Left renal cortex interstitium (tissue), 4 donors: ENCODE measurements around the gene PPT2. TPM values are rescaled to one million over a fixed set of nuclear protein-coding genes. Genes with fewer than 3 reads are reported as not detected.
A peak's percentile ranks its signal among the peaks of the same experiment; 100 is the strongest.

Source experiments
- DNase-seq, 4 donors: peaks; one replicate each; pipeline ENCODE4 v3.0.0-alpha.2; 2013; ENCODE audit warnings: low read depth in 4 of 4, low spot score in 2 of 4, missing footprints in 1 of 4
- polyA plus RNA-seq, 4 donors: library from polyadenylated mRNA; unstranded; fragments of 120-200 nt; gene quantifications; one replicate each; pipeline ENCODE4 v1.2.1, GENCODE V29; 2013; ENCODE audit not compliant: insufficient read length in 4 of 4

The PPT2 gene, protein sequence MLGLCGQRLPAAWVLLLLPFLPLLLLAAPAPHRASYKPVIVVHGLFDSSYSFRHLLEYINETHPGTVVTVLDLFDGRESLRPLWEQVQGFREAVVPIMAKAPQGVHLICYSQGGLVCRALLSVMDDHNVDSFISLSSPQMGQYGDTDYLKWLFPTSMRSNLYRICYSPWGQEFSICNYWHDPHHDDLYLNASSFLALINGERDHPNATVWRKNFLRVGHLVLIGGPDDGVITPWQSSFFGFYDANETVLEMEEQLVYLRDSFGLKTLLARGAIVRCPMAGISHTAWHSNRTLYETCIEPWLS
- polyA plus RNA-seq, result 10 to 100 TPM; 27.9 to 50.9 (median 36.7) TPM

DNA sequence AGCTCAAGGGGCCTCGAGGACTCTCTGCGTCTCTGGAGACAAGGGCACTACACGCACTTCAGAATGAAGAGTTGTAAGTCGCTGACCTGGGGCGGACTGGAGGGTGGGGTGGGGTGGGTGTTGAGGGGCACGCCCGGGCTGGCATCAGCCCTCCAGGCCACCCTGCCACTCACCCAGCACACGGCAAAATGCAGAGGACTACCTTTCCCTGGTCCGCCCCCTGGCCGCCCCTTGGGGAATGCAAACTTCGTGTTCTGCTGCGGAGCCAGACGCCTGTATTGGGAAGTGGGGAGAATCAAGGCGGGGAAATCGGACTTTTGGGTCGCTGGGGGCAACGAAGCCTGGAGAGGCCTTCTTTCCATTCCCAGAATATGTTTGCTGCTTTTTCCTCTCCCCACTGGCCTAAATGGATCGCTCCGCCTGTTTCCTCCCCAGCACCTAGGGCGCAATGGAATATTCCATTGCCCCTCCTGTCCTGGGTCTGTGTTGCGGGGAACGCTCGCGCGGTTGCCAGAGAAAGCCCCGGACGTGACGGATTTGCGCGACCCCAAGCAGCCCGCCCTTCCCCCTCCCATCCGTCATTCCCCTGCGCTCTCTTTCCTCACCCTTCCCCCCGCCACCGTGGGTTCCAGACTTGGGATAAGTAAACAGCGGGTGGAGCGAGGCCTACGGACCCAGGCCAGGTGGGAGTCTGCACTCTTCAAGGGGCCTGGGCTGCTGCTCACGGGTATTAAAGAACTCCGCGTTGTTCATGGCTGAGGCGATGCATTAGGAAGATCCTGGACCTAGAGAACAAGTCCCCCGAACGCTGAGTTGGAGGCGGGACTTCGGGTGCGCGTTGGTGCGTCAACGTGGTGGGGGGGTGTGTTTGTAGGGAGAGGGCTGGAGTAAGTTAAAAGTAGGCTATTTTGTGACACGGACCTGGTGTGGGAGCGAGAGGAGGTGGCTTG is at the start of gene PPT2:
TSS of gene PPT2 (plus strand) at position 578 of the 950 bp plus-strand sequence. CDS start 454 bp downstream, outside the sequence.
- DNase-seq, result peak; percentile 89 to 92 (median 91)

DNA sequence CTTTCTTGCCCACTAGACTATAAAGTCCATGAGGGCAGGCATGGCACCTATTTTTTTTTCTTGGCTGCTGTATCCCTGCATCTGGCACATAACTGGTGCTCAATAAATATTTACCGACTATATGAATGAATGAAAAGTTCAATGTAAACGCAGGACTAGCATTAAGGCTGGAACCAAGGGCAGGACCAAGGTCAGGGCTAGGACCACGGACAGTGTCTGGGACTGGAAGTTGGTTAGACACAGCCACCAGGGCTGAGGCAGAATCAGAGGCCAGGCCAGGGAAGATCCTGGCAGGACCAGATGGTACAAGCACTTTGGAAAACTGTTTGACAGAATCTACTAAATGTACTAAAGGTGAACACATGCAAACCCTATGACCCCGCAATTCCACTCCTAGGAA is 48.5 kb upstream of the PPT2 start:
- no peak for DNase-seq

DNA sequence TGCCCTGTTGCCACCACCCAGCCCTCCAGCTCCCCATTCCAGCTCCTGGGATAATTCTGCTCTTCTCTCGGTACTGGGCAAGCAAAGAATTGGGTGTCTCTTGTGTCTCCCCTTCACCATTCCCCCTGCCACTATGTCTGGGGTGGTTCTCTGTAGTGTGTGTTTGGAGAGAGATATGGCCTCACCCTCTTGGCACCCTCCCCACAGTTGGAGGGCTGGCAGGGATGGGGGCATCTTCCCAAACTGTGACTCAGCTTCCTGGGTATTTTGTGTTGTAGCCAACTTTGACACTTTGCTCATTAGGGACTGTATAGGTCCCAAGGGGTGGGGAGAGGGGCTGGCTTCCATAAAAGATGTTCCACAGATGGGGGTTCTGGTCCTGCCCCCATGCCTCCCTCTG is 46.5 kb upstream of the PPT2 start:
- no peak for DNase-seq

DNA sequence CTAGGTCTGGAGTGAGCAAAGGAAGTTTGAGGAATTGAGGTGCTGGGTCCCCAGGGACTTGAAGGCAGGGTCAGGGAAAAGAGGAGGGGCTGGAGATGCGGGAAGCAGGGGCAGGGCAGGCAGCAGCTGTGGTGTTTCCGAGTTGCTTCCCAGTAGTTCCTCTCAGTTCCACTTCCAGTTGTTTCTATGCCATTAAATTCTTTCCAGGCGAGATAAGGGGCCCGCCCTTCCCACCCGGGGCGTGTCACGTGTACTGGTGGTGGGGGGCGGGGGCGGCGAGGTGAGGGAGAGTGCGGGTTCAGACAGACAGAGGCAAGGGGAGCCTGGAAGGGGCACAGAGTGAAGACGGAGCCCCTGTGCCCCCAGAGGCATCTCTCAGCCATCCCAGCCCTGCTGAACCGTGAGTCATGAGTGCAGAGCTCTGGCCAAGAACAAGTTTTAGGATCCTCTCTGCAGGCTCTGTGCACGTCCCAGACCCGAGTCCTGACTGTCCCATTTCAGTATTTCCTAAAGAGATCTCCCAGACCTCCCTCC is 45.8 kb upstream of the PPT2 start:
- DNase-seq, result no peak

DNA sequence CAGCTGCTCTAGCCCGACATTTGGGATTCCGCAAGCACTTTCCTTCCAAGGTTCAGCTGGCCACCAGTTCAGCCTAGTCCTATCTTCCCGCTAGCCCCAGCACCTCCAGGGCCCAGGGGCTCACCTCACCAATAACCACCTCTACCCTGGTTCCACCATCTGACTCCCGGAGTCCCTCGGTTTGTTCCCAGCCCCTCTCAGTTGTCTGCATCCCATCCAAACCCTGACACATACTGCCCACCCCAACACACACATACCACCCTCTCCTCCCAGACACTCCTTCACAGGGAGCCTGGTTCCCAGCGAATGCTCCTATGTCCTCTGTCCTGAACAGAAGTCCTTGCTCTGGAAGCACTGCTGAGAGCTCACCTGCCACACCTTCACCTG is 45.2 kb upstream of the PPT2 start:
- DNase-seq, result no peak

DNA sequence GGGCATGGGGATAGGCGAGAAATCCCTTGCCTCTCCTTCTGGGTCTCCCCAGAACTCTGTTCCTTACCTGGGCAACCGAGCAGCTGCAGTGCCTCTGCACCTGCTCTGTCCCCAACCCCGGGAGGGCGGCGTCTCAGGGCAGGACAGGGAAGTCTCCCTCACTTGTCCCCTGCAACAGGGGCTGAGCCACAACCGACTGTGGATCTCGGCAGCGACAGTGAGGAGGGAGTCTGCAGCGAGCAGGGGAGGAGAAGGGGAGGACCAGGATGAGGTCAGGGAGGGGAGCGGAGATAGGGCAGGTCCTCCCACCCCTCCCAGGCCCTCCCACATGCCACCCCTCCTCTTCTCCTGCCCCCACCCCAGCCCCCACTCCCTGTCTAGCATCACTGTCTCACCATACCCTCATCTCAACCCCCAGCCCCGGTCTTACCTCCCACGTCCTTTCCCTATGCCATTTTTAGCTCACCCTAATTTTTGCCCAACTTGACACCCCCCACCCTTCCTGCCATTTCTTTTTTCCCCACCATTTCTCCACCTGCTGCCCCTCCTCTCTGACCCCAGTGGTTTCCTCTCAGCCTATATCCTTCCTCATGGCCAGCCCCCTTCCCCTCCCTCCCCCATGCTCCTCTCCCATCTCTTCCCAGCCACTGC is 44.7 kb upstream of the PPT2 start, which contains the start of gene TNXB:
TSS of gene TNXB (minus strand) at position 225 of the 651 bp plus-strand sequence. CDS start 11,140 bp downstream, outside the sequence.
- DNase-seq, result no peak

DNA sequence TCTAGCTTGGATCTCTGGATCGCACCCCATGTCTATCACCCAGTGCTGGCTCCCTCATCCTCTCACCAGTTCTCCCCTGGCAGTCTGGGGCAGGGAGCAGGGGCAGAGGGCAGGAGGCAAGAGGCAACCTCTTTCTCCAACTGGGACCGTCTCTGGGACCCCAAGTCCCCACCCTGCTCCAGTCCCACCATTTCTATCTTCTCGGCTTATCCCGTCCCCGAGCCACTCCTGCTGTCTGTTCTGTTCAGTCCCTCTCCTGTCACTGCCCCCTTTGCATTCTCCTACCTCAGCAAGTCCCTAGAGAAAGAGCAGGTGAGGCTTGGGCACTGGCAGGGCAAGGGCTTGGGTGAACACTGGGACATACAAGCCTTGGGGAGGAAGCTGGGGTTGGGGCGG is 44.2 kb upstream of the PPT2 start:
- no peak for DNase-seq

DNA sequence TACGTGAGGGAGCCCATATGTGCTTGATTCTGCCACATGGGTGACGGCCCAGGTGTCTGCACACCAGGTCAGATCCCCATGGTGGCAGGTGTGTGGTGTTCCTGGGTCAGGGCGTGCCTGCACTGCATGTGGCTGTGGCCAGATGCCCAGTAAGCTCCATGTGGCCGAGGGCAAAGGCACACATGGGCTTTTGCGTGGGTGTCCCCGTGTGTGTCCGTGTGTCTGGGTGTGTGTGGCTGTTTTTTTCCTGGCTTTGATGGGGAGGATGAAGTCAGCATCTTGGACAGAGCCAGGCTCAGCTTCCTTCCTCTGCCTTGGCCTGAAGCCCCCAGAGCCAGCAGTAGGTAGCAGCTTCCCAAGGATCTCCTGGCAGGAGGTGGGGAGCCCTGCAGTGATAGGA is 43.3 kb upstream of the PPT2 start:
- DNase-seq, result no peak

DNA sequence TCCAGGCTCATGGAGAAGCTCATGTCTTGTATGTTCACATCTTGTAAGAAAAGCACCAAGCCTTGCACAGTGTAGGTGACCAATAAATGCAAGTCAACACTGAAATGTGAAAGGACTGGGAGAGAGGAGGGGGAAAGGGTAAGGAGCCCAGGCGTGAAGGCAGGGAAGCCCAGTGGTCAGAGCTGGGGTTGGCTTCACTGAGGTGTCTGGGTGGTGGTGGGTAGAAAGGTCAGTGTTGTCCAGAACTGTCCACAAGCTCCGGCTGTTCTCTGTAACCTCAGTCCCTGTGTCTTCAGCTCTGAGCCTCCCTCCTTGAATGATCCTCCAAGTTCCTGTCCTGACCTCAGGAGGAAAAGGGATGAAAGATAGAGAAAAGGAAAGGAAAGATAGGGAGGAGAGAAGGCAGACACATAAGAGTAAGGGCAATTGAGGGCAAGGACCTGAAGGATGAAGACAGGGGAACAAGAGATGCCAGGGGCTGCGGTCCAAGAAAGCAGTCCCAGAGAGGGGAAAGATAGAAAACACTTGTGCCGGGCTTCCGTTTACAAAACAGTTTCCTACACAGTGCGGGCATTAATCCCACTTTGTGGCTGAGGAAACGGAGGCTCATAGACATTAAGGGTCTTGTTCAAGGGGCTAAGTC is 42.4 kb upstream of the PPT2 start:
- no peak for DNase-seq

DNA sequence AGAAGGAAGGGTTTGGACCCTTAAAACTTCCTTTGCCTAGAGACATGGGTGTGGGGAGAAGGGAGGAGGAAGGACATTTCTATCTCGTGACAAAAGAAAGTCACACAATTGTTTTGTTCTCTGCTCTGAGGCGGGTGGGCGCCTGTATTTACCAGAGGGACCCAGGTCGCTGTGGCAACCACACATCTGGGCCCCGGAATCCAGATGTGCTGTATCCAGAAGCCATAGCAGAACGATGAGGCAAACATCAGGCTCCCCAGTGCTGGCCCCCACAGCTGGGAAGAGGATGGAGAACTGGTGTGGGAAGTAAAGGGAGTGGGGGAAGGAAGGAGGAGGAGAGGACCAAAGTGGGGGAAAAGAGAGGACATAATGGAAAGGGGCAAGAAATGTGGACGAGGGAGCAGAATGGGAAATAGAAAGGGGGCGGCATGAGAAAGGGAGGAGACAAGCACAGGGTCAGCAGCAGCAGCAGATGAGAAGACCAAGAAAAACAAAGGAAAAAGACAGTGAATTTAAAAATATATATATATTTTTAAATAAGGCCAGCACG is 41.4 kb upstream of the PPT2 start:
- no peak for DNase-seq

DNA sequence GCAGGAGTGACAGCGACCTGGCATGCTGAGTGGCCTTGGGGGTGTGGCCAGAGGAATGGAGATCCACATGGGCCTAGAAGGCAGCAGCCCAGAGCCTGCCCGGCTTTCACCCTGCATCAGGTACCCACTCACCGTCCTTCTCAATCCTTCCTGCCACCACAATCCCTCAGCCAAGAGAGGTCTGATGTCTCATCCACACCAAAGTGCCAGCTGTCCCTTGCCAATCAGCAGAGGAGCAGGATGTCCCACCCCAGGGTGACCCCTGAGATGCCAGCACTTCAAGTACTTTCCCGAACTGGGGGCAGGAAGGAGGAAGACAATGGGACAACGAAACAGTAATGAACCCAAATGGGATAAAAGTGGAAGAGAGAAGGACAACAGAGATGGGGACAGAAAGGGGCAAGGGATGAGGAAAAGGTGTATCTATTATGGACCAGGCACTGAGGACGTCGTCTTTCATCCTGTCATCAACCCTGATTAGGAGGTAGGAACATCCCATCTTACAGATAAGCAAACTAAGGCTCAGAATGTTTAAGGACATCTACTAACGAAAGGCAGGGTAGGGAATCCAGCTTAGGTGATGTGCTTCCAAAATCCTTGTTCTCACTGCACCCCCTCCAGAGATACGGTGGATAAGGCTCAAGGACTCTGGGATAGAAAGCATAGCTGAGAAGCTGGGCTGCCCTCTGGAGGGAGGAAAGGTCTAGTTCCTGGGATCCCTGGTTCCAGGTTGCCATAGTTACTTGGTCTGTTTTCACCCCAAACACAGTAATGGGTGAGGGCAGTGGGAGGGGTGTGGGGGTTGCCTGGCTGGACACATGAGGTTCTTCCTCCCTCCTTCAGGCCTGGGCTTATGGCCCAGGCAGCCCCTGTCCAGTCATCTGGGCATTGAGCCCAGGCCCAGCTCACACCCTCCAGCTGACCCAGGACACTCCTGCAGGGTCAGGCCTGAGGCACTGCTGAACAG is 40.3 kb upstream of the PPT2 start:
- no peak for DNase-seq

DNA sequence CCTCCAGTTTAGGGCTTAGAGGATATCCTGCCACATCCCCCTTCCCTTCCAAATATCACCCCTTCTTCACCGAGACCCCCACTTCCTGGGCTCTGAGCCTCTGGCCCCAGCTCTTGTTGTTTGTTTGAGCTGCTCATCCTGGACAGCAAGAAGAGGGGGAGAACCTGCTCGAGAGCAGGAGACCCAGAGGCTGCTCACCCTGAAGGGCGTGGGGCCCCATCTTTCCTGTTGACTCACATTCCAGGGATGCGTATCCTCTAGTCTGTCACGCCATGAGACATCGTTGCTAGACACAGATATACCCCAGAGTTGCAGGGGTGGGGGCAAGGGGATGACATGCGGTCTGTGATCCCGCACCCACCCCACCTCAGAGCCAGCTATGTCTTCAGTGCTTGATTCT is 39.1 kb upstream of the PPT2 start:
- no peak for DNase-seq

DNA sequence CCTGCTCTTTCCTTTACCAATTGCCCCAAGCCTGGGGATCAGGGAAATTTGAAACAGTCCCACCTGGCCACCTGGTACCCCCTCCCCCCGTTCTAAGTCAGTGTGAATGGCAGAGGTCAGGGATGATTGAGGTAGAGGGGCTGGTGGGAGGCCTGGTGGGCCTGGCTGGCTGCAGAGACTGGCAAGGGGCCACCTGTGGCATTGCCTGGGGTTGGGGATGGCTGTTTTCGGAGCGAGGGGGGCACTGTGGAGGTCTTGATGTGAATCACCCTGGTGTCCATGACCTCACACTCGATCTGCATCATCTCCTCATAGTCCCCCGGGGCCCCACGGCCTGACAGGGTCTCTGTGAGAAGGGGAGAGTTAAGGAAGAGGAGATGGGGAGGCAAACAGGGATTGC is 38.3 kb upstream of the PPT2 start:
- DNase-seq, result no peak

DNA sequence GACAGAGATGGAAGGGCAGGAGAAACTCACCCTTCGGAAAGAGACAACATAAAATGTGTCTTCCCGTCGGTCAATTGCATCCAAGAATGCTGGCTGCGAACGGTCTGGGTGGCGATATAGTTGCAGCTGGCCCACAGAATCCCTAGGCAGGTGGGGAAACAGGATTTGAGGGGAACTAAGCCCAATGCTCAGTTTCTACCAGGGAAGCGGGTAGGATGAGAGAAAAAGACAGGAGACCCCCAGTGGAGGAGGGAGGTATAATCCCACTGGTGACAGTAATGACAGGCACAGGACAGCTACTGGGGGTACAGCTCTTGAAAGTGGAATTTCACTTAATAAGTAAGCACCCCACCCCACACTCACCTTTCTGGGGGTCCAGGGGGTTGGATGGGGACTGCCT is 37.3 kb upstream of the PPT2 start:
- DNase-seq, result no peak

DNA sequence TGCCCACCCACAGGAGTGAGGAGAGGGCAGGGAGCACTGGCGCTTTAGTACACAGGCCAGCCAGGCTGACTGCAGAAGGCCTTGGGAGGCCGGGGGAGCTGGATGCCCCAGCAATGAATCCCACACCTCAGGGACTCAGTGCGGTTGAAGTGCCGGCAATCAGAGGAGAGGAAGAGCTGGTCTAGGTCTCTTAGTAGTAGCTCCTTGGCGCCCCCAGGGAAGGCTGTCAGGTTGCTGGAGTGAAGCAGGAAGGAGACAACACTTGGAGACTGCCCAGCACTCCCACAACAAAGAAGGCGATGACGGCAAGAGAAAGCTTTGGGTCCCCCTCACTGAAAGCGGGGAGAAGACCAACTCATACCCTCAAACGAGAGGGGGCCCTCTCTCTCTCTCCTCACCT is 36.5 kb upstream of the PPT2 start:
- DNase-seq, result no peak

DNA sequence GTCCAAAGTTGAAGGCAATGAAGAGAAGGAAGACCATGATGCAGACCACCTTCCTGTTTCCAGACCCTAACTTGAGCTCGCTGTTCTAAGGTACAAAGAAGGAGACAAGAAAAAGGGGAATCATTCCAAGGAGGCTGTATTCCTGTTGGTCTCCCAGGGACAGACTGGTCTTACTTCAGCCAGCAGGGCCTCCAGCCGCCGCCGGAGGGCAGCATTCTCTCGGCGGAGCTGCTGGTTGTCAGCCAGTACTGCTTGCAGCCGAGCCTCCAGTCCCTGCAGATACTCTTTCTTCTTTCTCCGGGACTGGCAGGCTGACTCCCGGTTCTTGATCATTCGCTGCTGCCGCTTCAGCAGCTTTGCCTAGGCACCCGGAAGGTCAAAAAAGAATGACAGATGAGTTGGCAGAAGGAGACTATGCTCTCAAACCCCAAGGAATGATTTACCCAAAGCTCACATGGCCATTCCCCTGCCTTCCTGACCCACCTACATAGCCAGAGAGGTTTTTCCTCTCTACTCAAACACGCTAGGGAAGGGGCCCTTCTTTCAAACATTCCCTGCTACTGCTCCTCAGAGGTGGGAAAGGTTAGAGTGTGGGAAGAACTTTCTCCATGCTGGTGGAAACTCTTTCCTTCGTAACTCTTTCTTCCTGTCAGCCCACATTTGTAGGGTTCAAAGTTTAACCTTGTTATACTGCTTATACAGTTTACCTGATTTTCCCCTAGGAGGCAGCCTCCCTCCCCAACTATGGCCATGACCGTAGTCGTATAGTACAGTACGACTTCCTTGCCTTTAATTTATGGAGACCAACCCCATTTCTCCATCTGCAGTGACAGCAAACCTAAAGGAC is 34.9 kb upstream of the PPT2 start:
- peak in 3 of 4 donors; percentile 54 to 75 (median 67) for DNase-seq

DNA sequence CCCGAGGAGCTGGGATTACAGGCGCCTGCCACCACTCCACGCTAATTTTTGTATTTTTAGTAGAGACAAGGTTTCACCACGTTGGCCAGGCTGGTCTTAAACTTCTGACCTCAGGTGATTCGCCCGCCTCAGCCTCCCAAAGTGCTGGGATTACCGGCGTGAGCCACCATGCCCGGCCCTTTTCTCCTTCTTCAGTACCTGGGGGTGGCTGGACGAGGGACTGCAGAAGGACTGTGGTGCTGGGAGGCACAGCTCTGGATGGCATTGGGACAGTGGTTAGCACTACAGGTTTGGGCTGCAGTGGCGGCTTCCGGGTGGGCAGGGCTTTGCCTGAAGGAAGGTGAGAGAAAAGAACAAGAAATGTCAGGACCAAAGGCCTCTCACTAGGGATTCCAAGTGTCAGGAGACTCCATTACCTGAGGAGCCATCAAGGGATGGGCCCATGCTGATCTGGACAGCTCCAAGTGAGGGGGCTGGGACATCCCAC is 33.3 kb upstream of the PPT2 start:
- DNase-seq, result no peak

DNA sequence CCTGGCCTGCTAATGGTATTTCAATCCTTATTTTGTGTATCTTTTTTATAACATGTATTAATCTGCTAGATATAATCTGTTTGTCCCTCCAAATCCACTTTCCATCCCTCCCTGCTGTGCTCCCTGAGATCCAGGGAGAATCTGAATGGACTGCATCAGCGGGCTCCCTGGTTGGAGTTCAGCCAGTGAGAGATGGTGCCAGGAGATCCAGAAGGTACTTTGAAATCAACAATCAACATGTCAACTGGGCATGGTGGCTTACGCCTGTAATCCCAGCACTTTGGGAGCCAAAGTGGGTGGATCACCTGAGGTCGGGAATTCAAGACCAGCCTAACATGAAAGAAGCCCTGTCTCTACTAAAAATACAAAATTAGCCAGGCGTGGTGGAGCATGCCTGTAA is 30.3 kb upstream of the PPT2 start:
- DNase-seq, result no peak
